SJSA1 (cell line): ENCODE results near the gene SAMD10. TPM values are rescaled to one million over a fixed set of nuclear protein-coding genes. Genes with fewer than 3 reads are reported as not detected.
"Not testable (repeated sequence)": the region's sequence is repeated elsewhere in the genome, so short reads cannot be mapped to it uniquely, and the experiment has no call there.

Experiments
- DNase-seq, 2 experiments: peaks; one replicate each; pipeline ENCODE4 v3.0.0-alpha.2; 2015 to 2020; ENCODE audit warnings: low spot score in 2 of 2, low read depth in 1 of 2
- H3K27ac ChIP-seq: fragments of 250-450 bp; sonication (Bioruptor Pico); 2 replicates; pipeline ENCODE4 v1.5.1; 2020; ENCODE audit warnings: mild to moderate bottlenecking, moderate library complexity
- H3K27me3 ChIP-seq: fragments of 250-450 bp; sonication (Bioruptor Pico); replicated peaks from 2 replicates; pipeline ENCODE4 v1.5.1; 2020; ENCODE audit warnings: mild to moderate bottlenecking, moderate library complexity
- H3K36me3 ChIP-seq: fragments of 250-450 bp; sonication (Bioruptor Pico); 2 replicates; pipeline ENCODE4 v1.5.1; 2020; ENCODE audit warnings: mild to moderate bottlenecking
- H3K4me1 ChIP-seq: fragments of 250-450 bp; sonication (Bioruptor Pico); replicated peaks from 2 replicates; pipeline ENCODE4 v1.6.1; 2021; ENCODE audit warnings: mild to moderate bottlenecking
- H3K4me3 ChIP-seq: fragments of 250-450 bp; sonication (Bioruptor Pico); 2 replicates; pipeline ENCODE4 v1.5.1; 2020; ENCODE audit warnings: mild to moderate bottlenecking
- H3K9me3 ChIP-seq: fragments of 250-450 bp; sonication (Bioruptor Pico); replicated peaks from 2 replicates; pipeline ENCODE4 v1.5.1; 2020; ENCODE audit warnings: mild to moderate bottlenecking
- total RNA-seq: library from RNA; depleted of rRNA; stranded (reverse); fragments of >200 nt; shearing (Covaris generic); gene quantifications from 2 replicates; pipeline ENCODE4 v1.2.3, GENCODE V29; 2014

Gene SAMD10
- total RNA-seq, 1 experiment from 2014 or later, result 0.47 TPM

DNA sequence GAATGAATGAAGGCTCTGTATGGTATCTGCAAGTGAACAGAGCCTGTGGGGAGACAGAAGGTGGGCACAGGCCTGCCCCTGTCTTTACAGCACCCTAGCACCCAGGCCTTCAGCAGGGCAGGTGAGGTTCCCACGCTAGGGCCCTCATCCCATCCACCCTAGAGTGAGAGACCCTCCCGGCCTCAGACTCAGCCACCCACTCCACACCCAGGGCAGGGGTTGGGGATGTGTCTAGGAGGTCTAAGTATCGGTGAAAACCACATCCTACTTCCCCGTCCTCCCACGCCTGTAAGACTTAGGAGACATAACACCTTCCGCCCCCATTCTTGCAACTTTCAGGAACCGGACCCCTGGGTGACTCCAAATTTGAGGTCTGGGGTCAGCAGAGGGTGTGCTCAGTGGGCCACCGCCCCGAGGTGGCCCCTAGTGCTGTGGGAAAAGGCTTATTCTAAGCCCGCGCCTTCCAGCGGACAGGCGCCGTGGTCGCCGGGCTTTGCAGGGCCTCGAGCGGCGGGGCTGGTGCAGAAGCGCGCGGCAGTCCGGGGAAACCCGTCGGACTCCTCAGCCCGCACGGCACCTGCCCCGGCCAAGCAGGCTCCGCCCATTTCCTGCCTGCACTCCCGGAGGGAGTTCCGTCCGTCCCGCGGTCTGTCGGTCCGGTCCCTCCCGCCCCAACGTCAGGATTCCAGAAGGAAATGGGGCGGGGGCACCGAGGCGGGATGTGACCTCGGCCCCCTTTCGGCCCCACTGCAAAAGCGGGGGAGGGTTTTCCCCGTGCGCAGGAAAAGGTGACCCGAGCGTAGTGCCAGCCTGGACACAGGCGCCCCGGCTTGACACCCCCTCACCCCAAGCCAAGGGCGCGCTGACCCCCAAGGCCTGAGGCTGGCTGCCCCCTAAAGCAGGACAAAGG lies 868 bp downstream of the SAMD10 start:
- DNase-seq, result peak in 1 of 2 experiments; percentile 63
- Histone ChIP-seq H3K9me3 (no peaks in the 10 kb centered on the region), H3K36me3 (peaks cover 11% of the 10 kb centered on the region), H3K4me1 (peaks cover 52% of the 10 kb centered on the region), H3K4me3 (peak overlapping the region; percentile 19; the same call in 1 of the 2 replicates), H3K27ac (no peak overlapping the region), H3K27me3 (peaks cover 6% of the 10 kb centered on the region; the same call in 1 of the 2 replicates)

- Histone ChIP-seq H3K36me3 (peaks cover 7% of the 10 kb centered on the region), H3K4me3 (no peak overlapping the region), H3K27ac (no peak overlapping the region), H3K9me3 (no peaks in the 10 kb centered on the region), H3K4me1 (peaks cover 54% of the 10 kb centered on the region), H3K27me3 (peaks cover 6% of the 10 kb centered on the region; the same call in 1 of the 2 replicates)
- DNase-seq, result peak in 1 of 2 experiments; percentile 67
Measured at GRCh38 chr20:63977739-63978276, 1.6 kb downstream of the SAMD10 start.

GRCh38 chr20:63976980-63977738 lies 2.3 kb downstream of the SAMD10 start:
- Histone ChIP-seq H3K36me3 (peaks cover under 1% of the 10 kb centered on the region; the same call in 1 of the 2 replicates), H3K9me3 (no peaks in the 10 kb centered on the region), H3K4me3 (no peak overlapping the region), H3K4me1 (peaks cover 54% of the 10 kb centered on the region), H3K27me3 (peaks cover 6% of the 10 kb centered on the region; the same call in 1 of the 2 replicates), H3K27ac (no peak overlapping the region)
- DNase-seq, result no peak

GRCh38 chr20:63976511-63976910 lies 2.9 kb downstream of the SAMD10 start:
- not testable (repeated sequence) for H3K4me3 ChIP-seq, H3K27me3 ChIP-seq, DNase-seq, H3K27ac ChIP-seq, H3K9me3 ChIP-seq, H3K36me3 ChIP-seq
- H3K4me1 ChIP-seq, result peaks cover 51% of the 10 kb centered on the region

DNA sequence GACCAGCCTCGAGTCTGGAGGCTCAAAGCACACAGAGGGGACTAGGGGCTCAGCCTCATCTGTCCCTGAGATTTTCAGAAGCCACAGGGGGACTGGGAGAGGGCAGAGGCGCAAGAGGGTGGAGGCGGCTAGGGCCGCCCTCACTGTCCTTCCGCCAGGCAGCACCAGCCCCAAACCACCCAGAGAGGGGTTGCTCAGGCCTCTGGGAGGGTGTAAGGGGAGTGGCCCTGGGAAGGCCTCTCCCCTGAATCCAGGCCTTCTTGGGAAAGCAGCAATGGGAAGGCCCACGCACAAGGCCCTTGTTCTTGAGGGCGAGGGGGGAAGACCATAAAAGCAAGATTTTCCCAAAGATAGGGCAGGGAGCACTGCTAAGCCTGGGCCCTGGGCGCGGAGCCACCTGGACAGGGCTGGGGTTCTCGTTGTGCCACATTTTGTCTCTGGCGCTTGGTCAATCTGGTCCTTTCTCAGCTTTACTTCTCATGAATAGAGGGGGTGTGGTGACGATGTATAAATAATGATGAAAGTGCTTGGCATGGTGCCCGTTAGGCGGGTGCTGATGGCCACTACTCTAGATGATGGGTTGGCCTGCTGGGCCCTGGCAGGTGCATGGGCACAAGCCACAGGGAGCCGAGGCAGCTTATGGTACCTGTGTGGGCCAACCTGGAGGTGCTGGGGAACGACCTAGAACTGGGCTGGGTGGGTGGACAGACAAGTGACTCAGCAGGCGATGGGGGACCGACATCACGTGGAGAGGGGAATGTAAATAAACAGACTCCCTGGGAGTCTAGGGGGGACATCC lies 4.8 kb downstream of the SAMD10 start:
- H3K4me1 ChIP-seq, result peaks cover 43% of the 10 kb centered on the region
- H3K27me3 ChIP-seq, result peaks cover 1% of the 10 kb centered on the region; the same call in 1 of the 2 replicates
- peaks cover 3% of the 10 kb centered on the region; the same call in 1 of the 2 replicates for H3K36me3 ChIP-seq
- peak in 1 of 2 experiments; percentile 47 for DNase-seq
- H3K4me3 ChIP-seq, result no peak overlapping the region
- H3K9me3 ChIP-seq, result 0 out of 2 replicates have a peak, but pooled peaks cover 2% of the 10 kb centered on the region
- H3K27ac ChIP-seq, result no peak overlapping the region

DNA sequence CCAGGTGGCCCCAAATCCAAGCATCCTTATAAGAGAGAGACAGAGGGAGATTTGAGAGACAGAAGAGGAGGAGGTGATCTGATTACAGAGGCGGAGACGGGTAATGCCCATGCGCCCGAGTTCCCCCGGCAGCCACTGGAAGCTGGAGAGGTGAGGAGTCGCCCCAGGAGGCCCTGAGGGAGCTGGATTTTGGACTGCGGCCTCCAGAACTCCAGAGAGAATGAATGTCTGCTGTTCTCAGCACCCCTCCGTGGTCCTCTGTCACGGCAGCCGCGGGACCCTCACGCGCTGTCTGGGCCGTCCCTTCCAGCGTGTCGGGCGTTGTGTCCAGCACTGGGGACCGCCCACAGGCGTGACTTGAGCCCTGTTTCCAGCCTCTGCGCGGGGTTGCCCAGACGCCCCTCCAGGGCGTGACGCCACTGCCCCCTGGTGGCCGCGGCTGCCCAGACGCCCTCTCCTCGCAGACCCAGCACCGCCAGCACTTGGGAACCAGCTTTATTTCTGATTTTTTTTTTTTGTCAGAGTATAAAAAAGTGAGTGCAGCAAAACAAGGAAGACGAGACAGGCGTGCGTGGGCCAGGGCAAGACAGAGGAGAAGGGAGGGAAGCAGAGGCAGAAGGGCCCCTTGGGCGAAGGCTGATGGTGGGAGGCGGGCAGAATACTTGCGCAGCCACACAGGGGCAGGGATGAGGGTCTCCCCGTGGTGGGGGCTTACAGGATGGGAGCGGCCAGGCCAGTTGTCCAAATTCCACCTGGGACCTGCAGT lies 5.6 kb downstream of the SAMD10 start:
- DNase-seq, result peak; percentile 83 to 88
- peak overlapping the region; percentile 33 for H3K4me3 ChIP-seq
- peaks cover 44% of the 10 kb centered on the region for H3K4me1 ChIP-seq
- no peak overlapping the region for H3K27ac ChIP-seq
- H3K27me3 ChIP-seq, result no peaks in the 10 kb centered on the region
- 0 out of 2 replicates have a peak, but pooled peaks cover 2% of the 10 kb centered on the region for H3K9me3 ChIP-seq
- peaks cover 8% of the 10 kb centered on the region; the same call in 1 of the 2 replicates for H3K36me3 ChIP-seq

DNA sequence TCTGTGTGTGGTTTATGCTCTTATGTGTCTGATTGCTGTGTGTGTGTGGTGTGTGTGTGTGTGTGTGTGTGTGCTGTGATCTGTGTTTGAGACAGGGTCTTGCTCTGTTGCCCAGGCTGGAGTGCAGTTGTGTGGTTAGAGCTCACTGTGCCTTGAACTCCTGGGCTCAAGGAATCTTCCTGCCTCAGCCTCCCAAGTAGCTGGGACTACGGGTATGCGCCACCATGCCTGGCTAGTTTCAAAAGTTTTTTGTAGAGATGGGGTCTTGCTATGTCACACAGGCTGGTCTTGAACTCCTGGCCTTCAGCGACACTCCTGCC lies 6.3 kb downstream of the SAMD10 start:
- Histone ChIP-seq H3K9me3 (0 out of 2 replicates have a peak, but pooled peaks cover 2% of the 10 kb centered on the region), H3K36me3 (peaks cover 15% of the 10 kb centered on the region), H3K27me3 (no peaks in the 10 kb centered on the region), H3K4me1 (peaks cover 41% of the 10 kb centered on the region), H3K4me3 (no peak overlapping the region), H3K27ac (no peak overlapping the region)
- DNase-seq, result no peak

- no peak overlapping the region for H3K27ac ChIP-seq
- no peak for DNase-seq
Measured at GRCh38 chr20:63972312-63973159, 6.9 kb downstream of the SAMD10 start.

DNA sequence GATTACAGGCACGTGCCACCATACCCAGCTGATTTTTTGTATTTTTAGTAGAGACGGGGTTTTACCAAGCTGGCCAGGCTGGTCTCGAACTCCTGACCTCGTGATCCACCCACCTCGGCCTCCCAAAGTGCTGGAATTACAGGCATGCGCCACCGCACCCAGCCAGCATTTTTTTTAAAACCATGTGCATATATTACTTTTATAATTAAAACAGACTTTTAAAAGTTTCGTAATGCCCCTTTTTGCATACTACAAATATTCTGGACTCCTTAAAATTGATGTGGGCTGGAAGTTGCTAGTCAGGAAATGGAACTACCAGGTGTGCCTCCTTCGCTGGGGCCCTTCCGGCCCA lies 7.5 kb downstream of the SAMD10 start:
- Histone ChIP-seq H3K4me1 (peaks cover 34% of the 10 kb centered on the region), H3K36me3 (peaks cover 26% of the 10 kb centered on the region)
- not testable (repeated sequence) for DNase-seq, H3K27ac ChIP-seq, H3K9me3 ChIP-seq, H3K4me3 ChIP-seq, H3K27me3 ChIP-seq

More at GRCh38 chr20:63972312-63973159, 6.9 kb downstream of the SAMD10 start:
- Histone ChIP-seq H3K27me3 (no peaks in the 10 kb centered on the region), H3K36me3 (peaks cover 20% of the 10 kb centered on the region), H3K9me3 (0 out of 2 replicates have a peak, but pooled peaks cover 2% of the 10 kb centered on the region), H3K4me3 (no peak overlapping the region), H3K4me1 (peaks cover 35% of the 10 kb centered on the region)

- Histone ChIP-seq H3K4me3 (no peak overlapping the region), H3K27me3 (no peaks in the 10 kb centered on the region)
- DNase-seq, result no peak
Measured at GRCh38 chr20:63970714-63971431, 8.6 kb downstream of the SAMD10 start.

More at GRCh38 chr20:63970714-63971431, 8.6 kb downstream of the SAMD10 start:
- peaks cover 34% of the 10 kb centered on the region for H3K4me1 ChIP-seq
- 0 out of 2 replicates have a peak, but pooled peaks cover 2% of the 10 kb centered on the region for H3K9me3 ChIP-seq
- H3K27ac ChIP-seq, result no peak overlapping the region
- peaks cover 36% of the 10 kb centered on the region for H3K36me3 ChIP-seq
